Measurements from ENCODE around the gene CBL.

GRCh38 chr11:119318240-119319135 lies 112.3 kb downstream of the CBL start:
- peak in 1 of 2 donors; percentile 52 for TF ChIP-seq POLR2A (IDR thresholded peaks at IDR 0.05)
- no peak for TF ChIP-seq CTCF (IDR thresholded peaks at IDR 0.05)
